ENCODE measurements around the gene LGI2.

GRCh38 chr4:25075129-25075528 is 44.4 kb upstream of the LGI2 start:
- TF ChIP-seq EZH2 (optimal IDR thresholded peaks at IDR 0.05; ENCODE audit: low read depth, low read length): no peak
- TF ChIP-seq, protein P1, sequence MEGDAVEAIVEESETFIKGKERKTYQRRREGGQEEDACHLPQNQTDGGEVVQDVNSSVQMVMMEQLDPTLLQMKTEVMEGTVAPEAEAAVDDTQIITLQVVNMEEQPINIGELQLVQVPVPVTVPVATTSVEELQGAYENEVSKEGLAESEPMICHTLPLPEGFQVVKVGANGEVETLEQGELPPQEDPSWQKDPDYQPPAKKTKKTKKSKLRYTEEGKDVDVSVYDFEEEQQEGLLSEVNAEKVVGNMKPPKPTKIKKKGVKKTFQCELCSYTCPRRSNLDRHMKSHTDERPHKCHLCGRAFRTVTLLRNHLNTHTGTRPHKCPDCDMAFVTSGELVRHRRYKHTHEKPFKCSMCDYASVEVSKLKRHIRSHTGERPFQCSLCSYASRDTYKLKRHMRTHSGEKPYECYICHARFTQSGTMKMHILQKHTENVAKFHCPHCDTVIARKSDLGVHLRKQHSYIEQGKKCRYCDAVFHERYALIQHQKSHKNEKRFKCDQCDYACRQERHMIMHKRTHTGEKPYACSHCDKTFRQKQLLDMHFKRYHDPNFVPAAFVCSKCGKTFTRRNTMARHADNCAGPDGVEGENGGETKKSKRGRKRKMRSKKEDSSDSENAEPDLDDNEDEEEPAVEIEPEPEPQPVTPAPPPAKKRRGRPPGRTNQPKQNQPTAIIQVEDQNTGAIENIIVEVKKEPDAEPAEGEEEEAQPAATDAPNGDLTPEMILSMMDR (IDR thresholded peaks at IDR 0.05; ENCODE audit: low read length): no peak

Measured in MM.1S (cell line).